Measurements from ENCODE around the gene AAK1.

Gene AAK1

GRCh38 chr2:69535817-69536241 lies 107.7 kb downstream of the AAK1 start:
- DNase-seq: no peak

DNA sequence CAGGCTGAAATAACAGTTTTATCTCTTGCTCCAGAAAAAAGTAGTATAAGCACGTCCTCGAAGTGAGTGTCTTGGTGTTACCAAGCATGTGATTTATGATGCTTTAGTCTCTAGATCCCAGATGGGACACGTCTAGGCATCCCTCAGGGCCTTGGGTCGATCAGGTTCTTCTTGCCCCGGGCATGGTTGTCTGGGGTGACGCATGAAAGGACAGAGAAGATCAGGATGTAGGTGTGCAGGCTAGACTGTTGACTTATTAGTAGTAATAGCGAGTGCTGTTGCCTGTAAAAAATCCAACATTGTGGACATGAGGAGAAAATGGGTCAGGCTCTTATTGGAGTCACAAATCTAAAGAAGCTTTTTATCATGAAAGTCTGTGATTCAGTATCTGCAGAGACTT lies 112.4 kb downstream of the AAK1 start:
- DNase-seq: no peak

- DNase-seq: no peak
Measured at GRCh38 chr2:69529480-69529879, 114.1 kb downstream of the AAK1 start.

GRCh38 chr2:69525261-69525660 lies 118.3 kb downstream of the AAK1 start:
- no peak for DNase-seq

- no peak for DNase-seq
Measured at GRCh38 chr2:69524799-69525198, 118.7 kb downstream of the AAK1 start.

DNA sequence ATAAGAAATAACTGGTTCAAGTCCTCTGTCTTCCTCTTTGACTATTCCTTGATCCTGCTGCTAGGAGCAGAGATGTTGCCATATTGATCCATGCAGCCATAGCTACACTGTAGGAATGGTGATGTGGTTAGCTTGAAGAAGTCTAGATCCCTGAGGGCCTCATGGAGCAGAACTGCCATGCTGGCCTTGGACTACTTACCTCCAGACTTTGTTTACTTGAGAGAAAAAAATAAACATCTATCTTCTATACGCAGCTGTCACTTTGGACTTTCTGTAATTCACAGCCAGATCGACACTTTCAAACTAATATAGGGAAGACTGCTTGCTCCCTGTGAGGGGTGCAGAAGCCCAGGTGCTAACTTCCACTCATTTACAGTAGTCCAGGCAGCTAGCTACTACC lies 121.8 kb downstream of the AAK1 start:
- no peak for DNase-seq

- peak; percentile 64 for DNase-seq
Measured at GRCh38 chr2:69518841-69519240, 124.7 kb downstream of the AAK1 start.

DNA sequence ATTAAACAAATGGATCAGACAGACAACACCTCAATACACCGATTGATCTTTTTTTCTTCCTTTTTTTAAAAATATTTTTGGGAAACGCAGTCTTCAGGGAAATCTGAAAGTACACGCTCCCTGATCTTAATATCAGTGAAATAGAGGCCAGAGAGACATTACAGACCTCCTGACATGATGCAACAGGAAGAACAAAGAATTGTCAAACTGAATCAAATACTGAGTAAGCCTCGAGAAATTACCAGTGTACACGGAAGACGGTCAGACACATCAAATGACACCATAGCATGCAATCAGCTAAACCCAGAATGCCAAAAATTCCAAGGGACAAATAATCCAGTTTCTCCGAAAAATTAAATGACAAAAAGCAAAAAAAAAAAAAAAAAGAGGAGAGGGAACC lies 126.1 kb downstream of the AAK1 start:
- no peak for DNase-seq

GRCh38 chr2:69514819-69515218 lies 128.7 kb downstream of the AAK1 start:
- no peak for DNase-seq

DNA sequence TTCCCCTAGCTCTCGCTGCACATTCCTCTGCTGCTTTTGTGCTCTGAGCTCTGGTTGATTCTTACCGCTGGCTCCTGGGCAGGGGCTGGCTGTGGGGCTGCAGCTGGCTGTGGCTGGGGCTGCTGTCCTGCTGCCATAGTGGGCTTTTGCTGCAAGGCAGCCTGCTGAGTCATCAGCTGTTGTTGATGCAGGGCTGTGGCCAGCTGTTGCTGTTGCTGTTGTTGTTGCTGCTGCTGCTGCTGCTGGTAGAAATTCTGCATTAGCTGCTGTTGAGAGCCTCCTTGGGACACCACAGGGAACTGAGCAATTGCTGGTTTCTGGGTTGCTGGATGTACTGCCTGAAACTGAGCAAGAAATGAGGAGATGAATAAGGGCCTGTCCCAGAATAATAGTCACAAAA lies 129.1 kb downstream of the AAK1 start:
- DNase-seq: peak; percentile 54

GRCh38 chr2:69512446-69512845 lies 131.1 kb downstream of the AAK1 start:
- no peak for DNase-seq

DNA sequence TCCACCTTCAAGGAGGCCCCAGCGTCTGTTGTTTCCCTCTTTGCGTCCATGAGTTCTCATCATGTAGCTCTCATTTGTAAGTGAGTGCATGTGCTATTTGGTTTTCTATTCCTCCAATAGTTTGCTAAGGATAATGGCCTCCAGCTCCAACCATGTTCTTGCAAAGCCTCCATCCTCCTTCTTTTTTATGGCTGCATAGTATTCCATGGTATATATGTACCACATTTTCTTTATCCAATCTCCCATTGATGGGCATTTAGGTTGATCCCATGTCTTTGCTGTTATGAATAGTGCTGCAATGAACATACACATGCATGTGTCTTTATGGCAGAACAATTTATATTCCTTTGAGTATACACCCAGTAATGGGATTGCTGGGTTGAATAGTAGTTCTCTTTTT lies 133.3 kb downstream of the AAK1 start:
- no peak for DNase-seq

- DNase-seq: no peak
Measured at GRCh38 chr2:69509750-69510140, 133.8 kb downstream of the AAK1 start.

DNA sequence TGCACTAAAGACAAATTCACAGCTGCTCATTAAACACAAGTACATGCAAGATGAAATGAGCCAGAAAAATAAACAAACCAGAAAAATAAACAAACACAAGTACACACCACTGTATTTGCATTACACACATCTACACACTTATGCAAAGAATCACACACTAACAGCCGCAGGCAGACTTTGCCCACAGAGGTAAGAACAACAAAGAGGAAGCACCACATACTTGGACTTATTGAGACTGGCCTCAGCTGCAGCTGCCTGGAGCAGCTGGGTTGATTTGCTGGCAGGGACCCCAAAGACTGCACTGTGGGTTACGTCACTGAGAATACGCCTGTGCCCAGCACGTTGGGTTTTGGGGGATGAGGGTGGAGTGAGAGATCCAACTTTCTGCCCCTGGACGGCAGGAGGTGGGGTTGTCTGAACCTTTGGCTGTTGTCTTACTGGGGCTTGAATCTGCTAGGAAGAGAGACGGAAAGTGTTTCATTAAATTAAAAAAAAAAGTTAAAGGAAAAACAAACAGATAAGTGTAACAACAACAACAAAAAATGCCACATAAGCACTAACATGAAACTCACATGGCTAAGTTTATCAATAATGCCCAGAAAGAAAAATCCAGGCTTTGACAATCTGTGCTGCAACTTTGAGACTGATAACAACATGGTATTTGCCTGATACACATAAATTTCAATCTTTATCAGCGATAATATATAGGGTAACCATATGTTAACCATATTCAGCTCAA lies 134.4 kb downstream of the AAK1 start:
- peak; percentile 49 for DNase-seq

DNA sequence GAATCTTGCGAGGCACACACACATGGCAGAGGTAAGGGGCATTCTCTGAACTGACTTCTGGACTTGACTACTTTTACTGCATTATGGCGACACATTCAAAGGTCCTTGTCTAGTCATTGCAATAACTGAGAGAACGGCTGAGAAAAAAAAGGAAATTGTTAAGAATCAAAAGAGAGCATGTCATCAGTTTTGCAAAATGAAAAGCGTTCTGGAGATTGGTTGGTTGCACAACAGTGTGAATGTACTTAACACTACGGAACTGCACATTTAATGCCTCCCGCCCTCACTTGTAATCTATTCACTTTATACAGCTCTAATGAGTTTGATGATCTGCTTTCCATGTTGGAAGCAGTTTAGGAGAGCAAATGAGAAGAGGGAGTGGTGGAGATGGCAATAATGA lies 137.8 kb downstream of the AAK1 start:
- no peak for DNase-seq

DNA sequence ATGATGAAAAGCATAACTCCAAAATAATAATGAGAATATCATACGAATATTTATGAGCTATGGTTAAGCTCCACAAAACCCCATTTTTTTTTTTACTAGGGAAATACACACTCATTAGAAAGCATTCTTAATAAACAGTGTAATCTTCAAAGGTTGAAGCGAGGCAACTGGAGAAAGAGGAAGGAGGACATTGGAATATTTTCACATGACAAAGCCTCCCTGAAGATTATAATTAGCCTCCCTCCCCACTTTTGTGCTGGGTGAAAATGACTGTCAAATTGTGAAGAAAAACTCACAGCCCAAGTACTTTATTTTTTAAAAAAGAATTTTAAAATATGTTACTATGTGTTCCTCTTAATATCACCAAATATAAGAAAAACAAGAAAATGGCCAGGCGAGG lies 142.2 kb downstream of the AAK1 start:
- DNase-seq: no peak

DNA sequence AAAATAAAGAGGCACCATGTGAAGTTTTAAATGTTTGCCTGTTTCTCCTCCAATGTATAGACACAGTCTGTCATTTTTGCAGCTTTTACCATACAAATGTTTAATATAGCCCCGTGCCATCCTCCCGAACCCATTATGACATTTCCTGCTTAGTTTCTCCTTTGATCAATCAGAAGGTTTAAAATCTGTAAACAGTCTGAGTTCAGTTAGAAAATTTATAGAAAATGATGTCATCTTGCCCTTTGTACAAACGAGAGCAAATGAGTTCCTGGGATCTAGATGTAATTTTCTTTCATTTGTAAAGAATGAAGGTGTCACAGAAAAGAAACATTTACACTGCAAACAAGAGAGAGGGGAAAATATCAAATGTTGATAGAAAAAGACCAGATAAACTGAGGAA lies 143.6 kb downstream of the AAK1 start:
- DNase-seq: no peak

- DNase-seq: no peak
Measured at GRCh38 chr2:69499242-69499641, 144.3 kb downstream of the AAK1 start.

DNA sequence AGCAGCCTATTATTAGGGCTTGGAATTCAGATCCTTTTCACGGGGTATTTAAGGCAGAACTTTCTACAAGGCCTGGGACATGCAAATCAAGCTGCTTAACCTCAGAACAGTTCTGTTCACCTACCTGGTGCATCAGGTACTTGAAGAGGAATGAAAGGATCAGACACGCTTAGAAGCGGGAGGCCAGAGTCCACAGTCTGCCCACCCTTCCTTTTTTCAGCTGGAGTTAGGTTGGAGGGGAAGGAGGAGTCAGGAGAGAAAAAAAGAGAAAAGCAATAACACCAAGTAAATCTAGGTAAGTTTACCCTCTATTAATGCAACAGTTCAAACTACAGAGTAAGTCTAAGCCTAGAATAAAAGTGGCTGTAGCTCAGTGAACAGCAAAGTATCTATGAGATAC lies 147.7 kb downstream of the AAK1 start:
- DNase-seq: no peak

GRCh38 chr2:69495008-69495407 lies 148.5 kb downstream of the AAK1 start:
- no peak for DNase-seq

GRCh38 chr2:69494126-69494525 lies 149.4 kb downstream of the AAK1 start:
- DNase-seq: no peak

- no peak for DNase-seq
Measured at GRCh38 chr2:69493268-69493667, 150.3 kb downstream of the AAK1 start.

DNA sequence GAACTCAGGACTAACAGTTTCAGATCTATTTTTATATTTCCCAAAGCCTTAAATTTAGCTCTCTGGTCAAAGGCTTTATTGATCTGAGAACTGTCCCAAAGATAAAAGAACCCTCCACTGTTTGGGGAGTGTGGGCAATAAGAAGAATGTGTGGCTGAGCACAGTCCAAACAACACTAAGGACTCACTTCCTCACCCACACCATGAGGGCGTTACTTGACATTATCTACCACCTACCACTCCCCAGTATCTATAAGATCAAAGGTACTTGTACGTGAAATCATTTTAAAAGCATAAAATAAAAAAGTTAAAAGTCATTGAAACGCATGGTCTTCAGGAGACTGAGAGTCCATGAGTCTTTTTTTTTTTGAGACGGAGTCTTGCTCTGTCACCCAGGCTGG lies 151.7 kb downstream of the AAK1 start:
- no peak for DNase-seq

DNA sequence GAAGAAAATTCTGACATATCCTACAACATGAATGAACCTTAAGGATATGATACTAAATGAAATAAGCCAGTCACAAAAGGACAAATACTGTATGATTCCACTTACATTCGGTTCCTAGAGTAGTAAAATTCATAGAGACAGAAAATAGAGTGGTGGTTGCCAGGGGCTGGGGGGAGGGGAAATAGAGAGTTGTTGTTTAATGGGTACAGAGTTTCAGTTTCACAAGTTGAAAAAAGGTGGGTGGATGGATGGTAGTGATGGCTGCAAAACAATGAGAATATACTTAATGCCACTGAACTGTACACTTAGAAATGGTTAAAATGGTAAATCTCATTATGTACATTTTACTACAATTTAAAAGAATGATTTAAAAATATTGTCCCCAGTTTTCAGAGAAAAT lies 153.1 kb downstream of the AAK1 start:
- no peak for DNase-seq

GRCh38 chr2:69489793-69490192 lies 153.7 kb downstream of the AAK1 start:
- no peak for DNase-seq

Measured in left hindlimb (tissue), 1 donor.